WI38 (cell line): ENCODE data around the gene FAM228B.

Experiments
- H3K4me3 ChIP-seq: 2 replicates; pipeline ENCODE4 v1.5.1; 2011; ENCODE audit warnings: low read depth, mild to moderate bottlenecking, control low read depth, low read length
- TF ChIP-seq, protein P1 (sequence below): IDR thresholded peaks from 2 replicates; pipeline ENCODE4 v1.5.1; 2012; ENCODE audit warnings: low read depth, mild to moderate bottlenecking, control low read depth, low read length

FAM228B gene

GRCh38 chr2:24179683-24180082 lies 56.4 kb downstream of the FAM228B start:
- TF ChIP-seq, protein P1, sequence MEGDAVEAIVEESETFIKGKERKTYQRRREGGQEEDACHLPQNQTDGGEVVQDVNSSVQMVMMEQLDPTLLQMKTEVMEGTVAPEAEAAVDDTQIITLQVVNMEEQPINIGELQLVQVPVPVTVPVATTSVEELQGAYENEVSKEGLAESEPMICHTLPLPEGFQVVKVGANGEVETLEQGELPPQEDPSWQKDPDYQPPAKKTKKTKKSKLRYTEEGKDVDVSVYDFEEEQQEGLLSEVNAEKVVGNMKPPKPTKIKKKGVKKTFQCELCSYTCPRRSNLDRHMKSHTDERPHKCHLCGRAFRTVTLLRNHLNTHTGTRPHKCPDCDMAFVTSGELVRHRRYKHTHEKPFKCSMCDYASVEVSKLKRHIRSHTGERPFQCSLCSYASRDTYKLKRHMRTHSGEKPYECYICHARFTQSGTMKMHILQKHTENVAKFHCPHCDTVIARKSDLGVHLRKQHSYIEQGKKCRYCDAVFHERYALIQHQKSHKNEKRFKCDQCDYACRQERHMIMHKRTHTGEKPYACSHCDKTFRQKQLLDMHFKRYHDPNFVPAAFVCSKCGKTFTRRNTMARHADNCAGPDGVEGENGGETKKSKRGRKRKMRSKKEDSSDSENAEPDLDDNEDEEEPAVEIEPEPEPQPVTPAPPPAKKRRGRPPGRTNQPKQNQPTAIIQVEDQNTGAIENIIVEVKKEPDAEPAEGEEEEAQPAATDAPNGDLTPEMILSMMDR = no peak
- H3K4me3 ChIP-seq = no peak overlapping the region

DNA sequence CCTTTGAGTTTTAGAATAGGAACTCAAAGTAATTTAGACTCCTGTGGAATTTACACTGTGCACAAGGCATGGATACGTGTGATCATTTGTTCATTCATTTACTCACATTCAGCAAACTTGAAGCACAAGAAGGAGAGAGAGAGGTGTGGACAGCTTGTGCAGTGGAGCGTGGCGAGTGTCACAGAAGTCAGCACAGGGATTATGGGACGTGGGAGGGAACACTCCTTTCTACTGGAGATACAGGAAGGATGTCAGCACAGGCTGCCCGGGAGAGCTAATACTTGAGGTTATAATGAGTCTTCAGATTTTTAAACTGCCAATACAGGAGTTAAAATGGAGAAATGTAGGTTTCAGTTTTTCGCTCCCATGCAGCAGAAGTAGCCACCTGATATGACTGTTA lies 58.6 kb downstream of the FAM228B start:
- no peak overlapping the region for H3K4me3 ChIP-seq

GRCh38 chr2:24182507-24182906 lies 59.2 kb downstream of the FAM228B start:
- H3K4me3 ChIP-seq = no peak overlapping the region
- TF ChIP-seq, protein P1 = no peak

More for the DNA sequence above, 58.6 kb downstream of the FAM228B start:
- TF ChIP-seq, protein P1 = no peak

DNA sequence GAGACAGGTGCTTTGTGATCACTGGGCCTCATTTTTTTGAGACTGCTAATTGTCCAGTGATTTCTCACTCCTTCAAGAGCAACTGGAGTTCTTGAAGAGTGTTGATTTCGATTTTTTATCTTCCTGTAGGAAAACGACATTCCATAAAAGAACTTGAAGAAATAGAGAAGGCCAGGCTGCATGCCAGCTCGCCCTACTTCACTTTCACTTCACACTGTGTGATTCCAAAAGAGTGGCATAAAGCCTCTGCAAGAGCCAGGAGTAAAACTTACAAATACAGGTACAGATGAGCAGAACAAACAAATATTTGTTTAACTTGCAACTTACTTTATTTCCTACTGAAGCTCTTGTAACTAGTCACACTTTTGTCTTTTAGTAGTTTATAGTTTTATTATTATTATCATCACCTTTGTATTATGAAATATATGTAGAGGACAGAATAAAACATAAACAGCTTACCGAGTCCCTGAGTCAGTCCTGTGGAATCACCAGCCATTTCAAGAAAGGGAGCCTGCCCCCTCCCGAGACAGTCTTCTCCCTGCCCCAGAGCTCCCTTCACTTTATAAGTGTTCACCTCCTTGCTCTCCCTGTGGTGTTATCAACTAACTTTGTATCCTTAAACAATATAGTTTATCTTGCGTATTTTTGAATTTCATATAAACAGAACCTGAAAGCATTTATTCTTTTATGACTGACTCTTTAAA lies 60.2 kb downstream of the FAM228B start:
- TF ChIP-seq, protein P1 = no peak

GRCh38 chr2:24189551-24189950 lies 66.3 kb downstream of the FAM228B start:
- TF ChIP-seq, protein P1 = no peak
- no peak overlapping the region for H3K4me3 ChIP-seq

More for the DNA sequence above, 60.2 kb downstream of the FAM228B start:
- no peak overlapping the region for H3K4me3 ChIP-seq

DNA sequence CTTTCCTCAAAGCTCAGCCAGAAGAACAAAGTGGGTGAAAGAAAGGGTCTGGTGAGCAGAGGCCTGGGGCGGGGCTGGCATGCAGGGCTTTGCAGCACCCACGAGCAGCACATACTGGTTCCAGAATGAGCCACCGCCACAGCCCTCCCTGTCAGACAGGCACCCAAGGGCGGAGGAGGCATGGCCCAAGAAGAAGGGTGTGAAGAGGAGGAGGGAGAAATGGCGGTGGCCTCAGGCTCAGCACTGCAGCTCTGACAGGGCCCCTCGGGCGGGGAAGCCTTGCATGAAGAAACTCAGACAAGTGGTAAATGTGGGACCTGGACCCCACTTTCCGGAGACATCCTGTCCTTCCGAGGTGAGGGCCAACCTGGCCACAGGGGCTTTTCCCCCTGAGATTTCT lies 67.2 kb downstream of the FAM228B start:
- TF ChIP-seq, protein P1 = no peak
- no peak overlapping the region for H3K4me3 ChIP-seq

- TF ChIP-seq, protein P1 = no peak
Measured at GRCh38 chr2:24191156-24191555, 67.9 kb downstream of the FAM228B start.

More at GRCh38 chr2:24191156-24191555, 67.9 kb downstream of the FAM228B start:
- H3K4me3 ChIP-seq = no peak overlapping the region
